Fibroblast of skin of left biceps (primary cell): ENCODE data around the gene RPL13.
"Not testable (repeated sequence)": the region's sequence is repeated elsewhere in the genome, so short reads cannot be mapped to it uniquely, and the experiment has no call there.

ENCODE experiments used
- DNase-seq, 2 experiments: peaks; one replicate each; pipeline ENCODE4 v3.0.0-alpha.2; 2013; ENCODE audit warnings: low read depth in 2 of 2

The RPL13 gene

DNA sequence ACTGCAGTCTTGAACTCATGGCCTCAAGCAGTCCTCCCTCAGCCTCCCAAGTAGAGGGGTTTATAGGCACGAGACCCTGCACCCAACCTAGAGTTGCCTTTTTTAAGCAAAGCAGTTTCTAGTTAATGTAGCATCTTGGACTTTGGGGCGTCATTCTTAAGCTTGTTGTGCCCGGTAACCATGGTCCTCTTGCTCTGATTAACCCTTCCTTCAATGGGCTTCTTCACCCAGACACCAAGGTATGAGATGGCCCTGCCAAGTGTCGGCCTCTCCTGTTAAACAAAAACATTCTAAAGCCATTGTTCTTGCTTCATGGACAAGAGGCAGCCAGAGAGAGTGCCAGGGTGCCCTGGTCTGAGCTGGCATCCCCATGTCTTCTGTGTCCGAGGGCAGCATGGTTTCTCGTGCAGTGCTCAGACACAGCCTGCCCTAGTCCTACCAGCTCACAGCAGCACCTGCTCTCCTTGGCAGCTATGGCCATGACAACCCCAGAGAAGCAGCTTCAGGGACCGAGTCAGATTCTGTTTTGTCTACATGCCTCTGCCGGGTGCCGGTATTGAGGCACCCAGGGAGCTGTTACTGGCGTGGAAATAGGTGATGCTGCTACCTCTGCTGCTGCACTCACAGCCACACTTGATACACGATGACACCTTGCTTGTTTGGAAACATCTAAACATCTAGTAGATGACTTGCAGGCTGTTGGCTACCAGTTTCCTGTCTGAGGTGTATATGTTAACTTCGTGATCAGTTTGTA, 3.3 kb downstream of the RPL13 start:
- no peak for DNase-seq

DNA sequence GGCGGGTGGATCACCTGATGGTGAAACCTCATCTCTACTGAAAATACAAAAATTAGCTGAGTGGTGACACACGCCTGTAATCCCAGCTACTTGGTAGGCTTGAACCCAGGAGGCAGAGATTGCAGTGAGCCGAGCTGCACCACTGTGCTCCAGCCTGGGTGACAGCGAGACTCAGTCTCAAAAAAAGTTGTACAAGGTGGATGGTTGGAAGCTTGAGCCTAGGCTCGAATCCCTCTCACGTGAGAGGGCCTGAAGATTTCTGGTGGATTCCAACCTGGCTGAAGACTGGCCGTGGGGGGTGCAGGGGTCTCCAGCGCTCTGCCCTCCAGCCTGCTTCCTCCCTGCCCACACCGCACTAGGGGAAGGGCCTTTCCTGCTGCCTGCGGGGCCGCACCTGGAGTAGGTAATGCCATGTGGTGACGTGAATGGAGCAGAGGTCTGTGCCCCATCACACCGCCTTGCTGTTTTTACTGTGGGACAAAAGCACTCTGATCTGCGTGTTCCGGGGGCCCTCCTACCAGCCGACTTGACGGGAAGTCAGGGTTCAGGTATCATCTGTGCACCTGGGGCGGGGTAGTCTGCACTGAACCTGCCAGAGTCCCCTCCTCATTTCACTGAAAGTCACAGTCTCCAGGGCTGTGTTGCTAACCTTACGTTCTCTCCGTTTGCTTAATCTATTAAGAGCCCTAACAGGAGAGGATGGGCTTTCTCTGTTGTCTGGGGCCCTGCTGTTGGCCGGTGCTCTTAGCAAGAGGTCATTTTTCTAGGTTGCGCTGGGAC, 4.2 kb downstream of the RPL13 start:
- no peak for DNase-seq

DNA sequence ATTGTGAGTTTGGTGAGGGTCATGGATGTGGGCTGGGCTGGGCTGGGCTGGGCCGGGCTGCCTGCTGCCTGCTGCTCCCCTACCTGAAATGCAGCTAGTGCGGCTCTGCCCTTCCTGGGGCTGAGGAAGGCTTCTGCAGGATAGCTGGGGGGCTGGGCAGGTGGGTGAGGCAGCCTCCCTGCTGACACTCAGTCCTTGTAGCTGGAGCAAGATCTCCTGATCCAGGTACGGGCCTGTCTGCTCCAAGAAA, 4.7 kb downstream of the RPL13 start:
- DNase-seq = no peak

DNA sequence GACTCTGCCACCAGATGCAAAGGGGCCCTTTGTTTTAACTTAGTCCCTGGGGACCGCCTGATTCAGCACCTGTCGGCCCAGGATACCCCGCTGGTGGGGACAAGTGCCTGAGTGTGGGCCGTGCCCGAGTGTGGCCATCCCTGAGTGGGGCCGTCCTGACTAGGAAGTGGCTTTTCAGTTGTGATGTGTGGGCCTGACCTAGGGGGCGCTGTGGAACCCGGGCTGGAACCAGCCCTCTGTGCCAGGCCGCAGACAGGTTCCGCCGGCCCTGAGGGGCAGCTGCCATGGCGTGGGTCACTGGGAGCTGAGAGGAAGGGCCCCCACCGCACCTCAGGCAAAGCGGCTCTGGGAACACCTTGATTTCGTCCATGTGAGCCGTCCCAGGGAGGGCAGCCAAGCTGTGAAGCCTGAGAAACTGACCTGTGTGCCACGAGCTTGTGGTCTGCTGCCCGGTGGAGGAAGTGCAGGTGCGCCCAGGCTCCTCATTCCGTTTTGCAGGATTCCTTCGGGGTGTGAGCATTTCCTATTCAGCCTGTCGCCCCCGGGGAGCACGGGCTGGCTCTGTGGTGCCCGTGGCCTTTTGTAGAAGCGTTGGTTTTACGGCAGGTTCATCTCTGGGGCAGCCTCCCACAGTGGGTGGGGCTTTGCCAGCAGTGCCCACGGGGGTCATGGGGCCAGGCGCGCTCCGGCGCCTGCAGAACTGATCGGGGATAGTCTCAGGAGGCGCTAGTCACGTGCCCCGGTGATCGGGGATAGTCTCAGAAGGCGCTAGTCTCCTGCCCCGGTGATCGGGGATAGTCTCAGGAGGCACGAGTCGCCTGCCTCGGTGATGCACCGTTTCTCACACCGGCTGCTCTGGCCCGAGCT, 5.3 kb downstream of the RPL13 start:
- DNase-seq = no peak

DNA sequence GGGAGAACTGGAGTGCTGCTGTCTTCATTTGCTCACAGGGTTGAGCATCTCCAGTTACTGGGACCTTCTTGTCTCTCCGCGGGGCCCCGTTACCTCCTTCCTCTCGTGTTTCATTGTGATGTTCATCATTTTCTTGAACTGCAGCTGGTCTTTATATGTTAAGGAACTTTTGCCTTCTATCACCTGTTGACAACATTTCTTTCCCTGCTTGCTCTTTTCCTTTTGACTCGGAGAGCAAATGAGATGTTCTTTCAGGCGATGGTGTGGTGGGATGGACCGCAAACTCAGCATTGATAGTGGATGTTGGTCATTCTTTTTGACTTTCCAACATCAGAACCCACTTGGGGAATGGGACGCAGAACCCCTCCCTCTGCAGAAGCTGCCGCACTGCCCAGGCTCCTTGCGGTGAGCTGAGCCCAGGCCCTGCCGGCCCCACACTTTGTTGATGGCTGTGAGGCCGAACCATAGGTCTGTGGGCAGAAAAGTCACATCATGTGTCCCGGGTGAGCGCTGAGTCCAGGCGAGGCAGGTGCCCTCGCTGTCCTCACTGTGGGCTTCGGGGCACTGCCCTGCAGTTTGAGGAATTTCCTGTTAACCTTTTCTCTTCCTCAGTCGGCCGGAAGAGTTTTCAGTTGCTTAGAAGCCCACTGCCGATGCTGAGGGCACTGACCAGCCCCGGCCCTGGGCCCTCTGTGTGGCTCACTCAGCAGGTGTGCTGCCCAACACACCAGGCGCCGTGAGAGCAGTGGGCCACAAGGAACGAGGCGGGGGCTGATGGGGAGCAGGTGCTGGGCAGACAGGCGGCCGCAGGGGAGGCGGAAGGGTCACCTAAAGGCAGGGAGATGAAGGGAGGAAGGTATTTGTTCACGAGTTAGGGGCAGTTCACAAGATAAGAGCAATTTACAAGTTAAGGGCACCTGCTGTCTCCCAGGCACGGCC, 7.4 kb downstream of the RPL13 start:
- no peak for DNase-seq

DNA sequence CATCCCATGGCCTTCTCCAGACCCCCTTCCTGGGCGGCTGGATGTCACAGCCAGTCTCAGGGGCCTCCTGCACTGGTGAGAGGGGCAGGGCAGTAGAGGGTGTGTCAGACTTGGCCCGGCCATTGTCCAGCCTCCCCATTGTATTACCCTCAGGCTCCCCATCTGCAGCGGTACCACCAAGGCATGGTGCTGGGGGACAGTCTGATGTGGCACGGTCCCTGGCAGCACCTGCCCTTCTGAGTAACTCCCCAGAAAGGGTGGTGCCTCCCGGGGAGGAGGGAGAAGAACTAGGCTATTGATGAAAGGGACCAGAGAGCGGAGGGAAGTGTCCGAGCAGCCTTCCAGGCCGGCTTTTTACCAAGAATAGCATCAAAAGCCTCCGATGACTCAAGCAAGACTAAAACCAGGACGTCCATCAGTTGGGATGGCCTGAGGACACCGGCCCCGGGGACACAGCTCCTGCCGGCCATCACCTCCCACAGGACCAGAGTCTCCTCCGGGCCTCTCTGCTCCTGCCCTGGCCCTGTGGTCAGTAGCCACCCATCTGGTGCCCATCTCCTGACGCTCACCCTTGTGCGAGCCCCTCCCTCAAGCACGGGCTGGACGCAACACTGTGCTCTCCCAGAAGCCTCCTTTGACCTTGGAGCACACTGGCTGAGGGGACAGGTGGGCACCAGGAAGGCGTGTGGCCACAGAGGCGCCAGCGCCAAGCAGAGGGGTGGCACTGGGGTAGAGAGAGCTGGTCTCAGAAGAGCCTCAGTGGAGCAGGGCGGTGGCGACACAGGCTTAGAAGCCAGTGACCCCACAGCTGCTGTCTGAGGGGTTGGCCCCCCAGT, 9.2 kb downstream of the RPL13 start:
- no peak for DNase-seq

DNA sequence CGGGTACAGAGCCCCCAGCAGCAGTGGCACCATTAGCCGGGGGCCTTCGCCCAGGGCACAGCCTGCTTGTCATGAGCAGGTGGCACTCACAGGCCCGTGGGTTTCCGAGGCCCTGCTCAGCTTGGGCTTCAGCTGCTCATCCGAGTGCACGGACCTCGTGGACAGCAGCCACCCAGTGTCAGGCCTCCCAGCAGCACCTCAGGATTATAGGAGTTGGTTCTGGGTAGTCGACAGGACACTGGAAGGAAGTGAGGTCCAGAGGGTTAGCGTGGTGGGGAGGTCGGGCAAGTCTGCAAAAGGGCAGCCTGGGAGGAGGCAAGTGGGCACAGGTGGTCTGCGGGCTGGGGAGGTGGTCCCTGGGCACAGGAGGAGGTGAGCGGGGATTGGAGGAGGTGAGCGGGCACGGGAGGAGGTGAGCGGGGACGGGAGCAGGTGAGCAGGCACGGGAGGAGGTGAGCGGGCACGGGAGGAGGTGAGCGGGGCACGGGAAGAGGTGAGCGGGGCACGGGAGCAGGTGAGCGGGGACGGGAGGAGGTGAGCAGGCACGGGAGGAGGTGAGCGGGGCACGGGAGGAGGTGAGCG, 10.0 kb downstream of the RPL13 start:
- no peak for DNase-seq

DNA sequence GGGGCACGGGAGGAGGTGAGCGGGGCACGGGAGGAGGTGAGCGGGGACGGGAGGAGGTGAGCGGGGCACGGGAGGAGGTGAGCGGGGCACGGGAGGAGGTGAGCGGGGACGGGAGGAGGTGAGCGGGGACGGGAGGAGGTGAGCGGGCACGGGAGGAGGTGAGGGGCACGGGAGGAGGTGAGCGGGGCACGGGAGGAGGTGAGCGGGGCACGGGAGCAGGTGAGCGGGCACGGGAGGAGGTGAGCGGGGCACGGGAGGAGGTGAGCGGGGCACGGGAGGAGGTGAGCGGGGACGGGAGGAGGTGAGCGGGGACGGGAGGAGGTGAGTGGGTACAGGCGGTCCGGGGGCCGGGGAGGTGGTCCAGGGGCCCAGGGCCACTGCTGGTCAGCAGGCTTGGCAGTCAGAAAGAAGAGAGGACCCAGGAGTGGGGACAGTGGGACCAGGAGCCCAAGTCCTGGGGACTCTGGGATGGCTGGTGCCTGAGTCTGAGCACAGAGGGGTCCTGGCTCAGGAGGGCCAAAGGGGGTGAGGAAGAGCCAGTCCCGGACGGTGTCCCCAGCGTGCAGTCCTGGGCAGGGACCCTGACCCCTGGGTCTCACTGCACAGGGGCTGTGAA, 10.6 kb downstream of the RPL13 start:
- DNase-seq = not testable (repeated sequence)

DNA sequence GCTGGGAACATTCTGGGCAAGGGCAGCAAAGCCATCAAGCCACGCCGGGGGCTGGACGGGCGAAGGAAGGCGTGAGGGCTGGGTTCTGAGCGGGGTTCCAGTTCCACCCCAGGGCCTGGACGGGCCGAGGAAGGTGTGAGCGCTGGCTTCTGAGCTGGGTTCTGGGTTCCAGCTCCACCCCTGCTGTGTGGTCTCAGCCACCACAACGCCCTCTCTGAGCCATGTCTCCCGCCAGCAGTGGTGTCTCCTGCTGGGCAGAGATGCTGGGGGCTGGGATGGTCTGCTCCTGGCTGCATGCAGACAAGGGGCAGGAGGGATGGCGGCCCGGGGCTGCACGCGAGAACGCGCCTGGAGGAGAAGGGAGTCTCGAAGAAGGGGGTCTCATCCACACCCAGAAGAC, 11.2 kb downstream of the RPL13 start:
- no peak for DNase-seq

DNA sequence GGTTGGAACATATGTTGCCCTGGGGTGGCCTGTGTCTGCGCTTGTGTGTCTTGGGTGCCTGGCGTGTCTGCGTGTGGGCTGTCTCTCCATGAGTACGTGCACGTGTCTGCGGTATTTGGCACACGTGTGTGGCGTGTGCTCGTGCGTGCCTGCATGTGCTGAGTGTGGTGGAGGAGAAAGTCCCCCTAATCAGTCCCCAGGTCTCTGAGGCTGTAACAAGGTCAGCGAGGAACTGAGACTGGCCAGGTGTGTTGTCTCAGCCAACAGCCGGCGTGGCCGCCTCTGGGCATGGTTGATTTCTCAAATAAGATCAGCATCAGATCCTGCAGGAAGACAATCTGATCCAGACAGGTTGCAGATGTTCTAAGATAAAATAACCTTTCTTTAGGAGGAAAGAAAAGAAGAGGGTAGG, 11.6 kb downstream of the RPL13 start:
- no peak for DNase-seq

DNA sequence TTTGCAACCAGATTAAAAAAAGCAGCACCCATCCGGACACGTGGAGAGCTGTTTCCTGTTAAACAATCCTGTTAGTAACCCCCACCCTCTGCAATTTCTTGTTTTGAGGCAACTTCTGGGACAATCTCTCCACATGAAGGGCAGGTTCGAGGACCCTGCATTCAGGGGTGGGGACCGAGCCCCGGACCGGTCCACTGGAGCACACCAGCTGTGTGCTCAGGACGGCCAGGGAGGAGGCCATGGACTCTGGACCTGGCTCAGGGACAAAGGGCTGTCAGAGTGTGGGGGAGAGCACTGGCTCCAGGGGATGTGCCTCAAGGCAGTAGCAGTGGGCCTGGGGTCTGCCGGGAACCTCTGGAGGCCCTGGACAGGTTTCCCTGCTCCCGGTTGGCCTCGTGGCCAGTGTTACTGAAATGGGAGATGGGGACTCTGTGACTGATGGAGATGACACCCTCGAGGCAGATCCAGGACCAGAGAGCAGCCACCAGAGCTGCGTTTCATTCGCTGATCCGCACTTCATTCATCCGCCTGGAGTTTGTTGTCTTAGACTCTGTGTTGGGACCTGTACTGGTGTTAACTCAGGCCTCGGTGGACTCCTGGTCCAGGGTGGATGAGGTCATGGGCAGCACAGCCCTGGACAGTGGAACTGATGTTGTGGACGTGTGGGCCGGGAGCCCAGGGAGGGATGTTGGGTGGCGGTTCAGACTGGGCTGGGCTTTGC, 12.2 kb downstream of the RPL13 start:
- DNase-seq = no peak

DNA sequence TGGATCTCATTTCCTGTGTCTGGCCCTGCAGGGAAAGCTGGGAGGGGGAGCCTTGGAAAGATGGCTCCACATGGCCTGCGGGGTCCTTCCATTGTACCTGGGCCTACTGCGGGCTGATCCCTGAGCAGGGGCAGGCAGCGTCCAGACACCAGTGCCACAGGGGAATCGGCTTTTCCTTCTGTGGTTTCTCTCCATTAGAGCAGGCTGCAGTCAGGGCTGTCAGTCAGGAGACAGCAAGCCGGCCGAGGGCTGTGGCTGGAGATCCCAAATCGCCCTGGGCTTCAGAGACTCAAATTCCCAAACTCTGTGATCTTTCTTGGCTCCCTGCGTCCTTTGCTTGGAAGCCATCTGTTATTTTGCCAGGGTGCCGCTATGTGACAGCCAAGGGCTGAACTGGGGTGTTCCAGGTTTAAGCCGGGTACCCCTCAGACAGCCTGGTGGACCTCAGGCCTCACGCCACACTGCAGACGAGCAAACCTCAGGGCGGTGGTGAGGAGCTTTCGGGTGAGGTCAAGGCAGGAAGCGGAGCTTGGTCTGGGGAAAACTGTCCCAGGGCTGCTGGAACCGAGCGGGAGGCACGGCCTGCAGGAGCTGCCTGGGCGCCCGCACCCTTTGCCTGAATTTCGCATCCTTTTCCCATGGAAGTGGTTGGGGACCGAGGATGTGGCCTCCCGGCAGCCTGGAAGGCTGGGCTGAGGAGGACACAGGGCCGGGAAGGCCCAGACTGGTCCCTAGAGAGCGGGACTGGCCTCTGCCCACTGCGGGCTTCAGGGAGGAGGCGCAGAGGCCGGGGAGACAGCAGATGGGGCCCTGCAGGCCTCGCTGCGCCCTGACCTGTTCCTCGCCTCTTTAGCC, 13.6 kb downstream of the RPL13 start:
- no peak for DNase-seq

DNA sequence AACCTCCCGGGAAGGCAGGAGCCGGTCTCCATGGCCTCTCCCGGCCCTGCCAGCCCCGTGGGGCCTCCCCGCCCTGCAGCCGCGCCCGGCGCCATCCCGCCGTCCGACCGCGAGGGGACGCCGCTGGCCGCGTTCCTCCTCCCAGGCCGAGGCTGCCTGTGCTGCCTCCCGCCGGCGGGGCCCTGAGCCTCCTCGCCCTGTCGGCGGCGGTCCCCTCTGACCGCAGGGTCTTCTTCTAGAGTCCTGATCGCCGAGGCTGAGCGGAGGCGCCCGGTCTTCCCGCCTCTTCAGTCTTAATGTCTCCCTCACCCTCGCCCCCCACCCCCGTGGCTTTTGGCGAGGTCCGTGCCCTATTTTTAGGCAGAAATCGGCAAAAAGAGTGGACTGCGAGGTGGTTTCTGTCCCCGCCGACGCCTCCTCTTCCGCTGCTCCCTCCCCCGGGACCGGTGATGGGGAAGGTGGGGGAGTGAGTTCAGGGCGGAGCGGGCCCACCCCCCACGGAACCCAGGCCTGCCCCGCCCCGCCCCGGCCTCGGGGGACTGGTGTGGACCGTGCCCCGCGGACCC, 14.3 kb downstream of the RPL13 start:
- no peak for DNase-seq

DNA sequence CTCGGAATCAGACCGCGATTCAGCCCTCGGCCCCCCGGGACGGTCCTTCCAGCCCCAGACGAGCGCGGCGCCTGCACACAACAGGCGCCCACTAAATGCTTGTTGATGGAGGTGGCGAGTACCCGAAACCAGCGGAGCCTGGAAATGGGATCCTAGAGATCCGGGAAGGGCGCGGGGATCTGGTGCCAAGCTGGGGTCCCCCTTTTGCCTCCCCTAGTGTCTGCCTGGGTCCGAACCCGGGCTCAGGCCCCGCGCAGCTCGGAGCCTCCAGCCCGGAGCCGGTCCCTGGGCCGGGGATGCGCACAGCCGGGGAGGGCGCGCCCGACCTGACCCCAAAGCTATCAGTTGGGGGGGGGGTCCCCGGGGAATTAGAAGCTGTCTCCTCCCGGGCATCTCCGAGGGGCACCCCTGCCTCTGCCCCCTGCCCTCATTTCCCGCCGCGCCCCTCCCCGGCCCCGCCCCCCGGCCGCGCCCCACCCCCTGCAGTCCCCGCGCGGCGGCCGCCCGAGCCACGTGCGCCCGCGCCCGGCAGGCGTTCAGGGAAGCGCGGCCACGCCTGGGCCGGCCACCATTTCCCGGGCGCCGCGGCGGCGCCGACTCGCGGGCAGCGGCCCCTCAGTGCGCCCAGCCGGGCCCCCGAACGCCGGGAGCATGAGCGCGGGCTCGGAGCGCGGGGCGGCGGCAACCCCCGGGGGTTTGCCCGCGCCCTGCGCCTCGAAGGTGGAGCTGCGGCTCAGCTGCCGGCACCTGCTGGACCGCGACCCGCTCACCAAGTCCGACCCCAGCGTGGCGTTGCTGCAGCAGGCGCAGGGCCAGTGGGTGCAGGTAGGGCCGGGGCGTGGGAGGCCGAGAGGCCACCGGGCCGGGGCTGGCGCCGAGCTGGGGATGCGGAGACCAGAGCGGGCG, 15.0 kb downstream of the RPL13 start, which contains the start of gene CPNE7:
Gene CPNE7, plus strand, starts transcription at position 512 of the 906 bp plus-strand sequence. Its CDS starts 140 bp downstream, at position 652.
- DNase-seq = no peak

DNA sequence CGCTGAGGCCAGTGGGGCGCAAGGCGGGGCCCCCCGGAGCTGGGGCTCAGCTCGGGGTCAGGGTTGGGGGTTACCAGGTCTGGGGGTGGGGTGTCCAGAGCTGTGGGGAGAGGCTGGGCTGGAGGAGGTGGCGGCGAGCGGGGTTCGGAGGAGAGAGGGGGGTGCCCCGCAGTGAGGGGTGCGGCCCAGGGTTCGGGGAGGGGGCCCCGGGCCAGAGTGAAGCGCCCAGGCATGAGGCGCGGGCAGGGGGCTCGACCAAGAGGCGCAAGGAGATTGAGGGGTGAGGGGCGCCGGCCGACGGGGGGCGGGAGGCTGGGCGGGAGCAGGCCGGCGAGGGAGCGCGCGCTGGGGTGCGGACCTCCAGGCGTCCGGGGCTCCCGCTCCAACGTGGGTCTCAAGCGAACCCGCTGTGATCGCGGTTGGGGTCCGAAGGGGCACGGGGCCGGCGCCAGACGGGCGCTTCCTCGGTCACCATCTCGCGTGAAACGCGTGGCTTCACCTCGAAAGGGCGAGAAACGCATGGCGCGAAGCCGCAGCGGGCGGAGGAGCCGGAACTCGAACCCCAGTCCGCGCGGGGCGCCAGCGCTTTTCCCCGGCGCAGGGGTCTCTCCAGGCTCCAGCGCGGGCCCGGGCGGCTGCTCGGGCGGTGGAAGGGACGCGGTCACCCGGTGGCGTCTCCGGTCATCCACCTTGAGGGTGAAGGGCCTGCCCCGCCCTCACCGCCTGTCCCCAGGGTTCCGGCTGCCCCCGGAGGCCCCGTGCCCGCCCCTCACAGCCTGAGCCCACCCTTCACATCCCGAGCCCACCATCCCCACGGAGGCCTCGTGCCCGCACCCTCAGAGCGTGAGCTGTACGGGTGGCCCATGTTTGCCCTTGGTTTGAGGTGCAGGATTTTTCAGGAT, 15.9 kb downstream of the RPL13 start:
- no peak for DNase-seq
